Uterus (tissue), 4 donors: ENCODE results near the gene EEFSEC. TPM values are rescaled to one million over a fixed set of nuclear protein-coding genes. Genes with fewer than 3 reads are reported as not detected.

Source experiments
- DNase-seq, 2 donors: peaks; one replicate each; pipeline ENCODE4 v3.0.0-alpha.2; 2019 to 2020
- H3K27ac ChIP-seq, 2 donors: fragments of 200-600 bp; sonication (generic); 1 replicate in 1 of 2; 2 replicates in 1 of 2; pipeline ENCODE4 v1.5.1; 2016 to 2018
- H3K27me3 ChIP-seq, 2 donors: fragments of 200-600 bp; sonication (generic); one replicate each; pipeline ENCODE4 v1.5.1; 2018 to 2019; ENCODE audit warnings: control low read depth in 1 of 2
- H3K36me3 ChIP-seq, 2 donors: fragments of 200-600 bp; sonication (generic); one replicate each; pipeline ENCODE4 v1.5.1; 2019; ENCODE audit warnings: control low read depth in 1 of 2
- H3K4me1 ChIP-seq, 2 donors: fragments of 200-600 bp; sonication (generic); one replicate each; pipeline ENCODE4 v1.5.1; 2018 to 2019; ENCODE audit warnings: control low read depth in 1 of 2
- H3K4me3 ChIP-seq, 2 donors: fragments of 200-600 bp; sonication (generic); 1 replicate in 1 of 2; 2 replicates in 1 of 2; pipeline ENCODE4 v1.5.1; 2018 to 2019; ENCODE audit warnings: mild to moderate bottlenecking in 1 of 2
- H3K9me3 ChIP-seq, 2 donors: fragments of 200-600 bp; sonication (generic); one replicate each; pipeline ENCODE4 v1.5.1; 2019; ENCODE audit warnings: control low read depth in 1 of 2
- POLR2A ChIP-seq, 2 donors: fragments of 450-650 bp; IDR thresholded peaks; one replicate each; pipeline ENCODE4 v1.6.1; 2016; ENCODE audit warnings: antibody characterized with exemption in 2 of 2, mild to moderate bottlenecking in 1 of 2, moderate library complexity in 1 of 2
- intact Hi-C: fragments of 100-400 bp; cut with DNase I; formaldehyde crosslinking; loops from one replicate; pipeline ENCODE4 v1.15.1; 2023; ENCODE audit warnings: low total_unique reads
- total RNA-seq, 4 donors: library from RNA; depleted of rRNA in 3 of 4; stranded (reverse); fragments of >200 nt in 3 of 4; gene quantifications; one replicate each; pipeline versions ENCODE4 v1.1.0 to v1.2.4, GENCODE V29; 2014 to 2023
- TF ChIP-seq, protein P1 (sequence below), 4 experiments: fragments of 200-600 bp in 2 of 4; fragments of 450-650 bp in 2 of 4; sonication (generic) in 2 of 4; IDR thresholded peaks; one replicate each; pipeline ENCODE4 v1.5.1; 2016 to 2019; ENCODE audit warnings: antibody characterized with exemption in 4 of 4, mild to moderate bottlenecking in 2 of 4, moderate library complexity in 1 of 4
- donor health status: DM: yes; HTN: yes; CAD: no.

Gene EEFSEC
- total RNA-seq, 4 donors from 2014 or later: 2.9 to 20.0 (median 12.5) TPM

- Histone ChIP-seq H3K36me3 (no peaks in the 10 kb centered on the region), H3K4me1 (peaks cover 0 to 7% of the 10 kb centered on the region in 2 donors), H3K9me3 (no peaks in the 10 kb centered on the region), H3K4me3 (no peak overlapping the region), H3K27me3 (no peaks in the 10 kb centered on the region), H3K27ac (no peak overlapping the region)
- intact Hi-C loops: no loop called here
- DNase-seq: no peak
- no peak for TF ChIP-seq POLR2A (IDR thresholded peaks at IDR 0.05)
- TF ChIP-seq, protein P1, sequence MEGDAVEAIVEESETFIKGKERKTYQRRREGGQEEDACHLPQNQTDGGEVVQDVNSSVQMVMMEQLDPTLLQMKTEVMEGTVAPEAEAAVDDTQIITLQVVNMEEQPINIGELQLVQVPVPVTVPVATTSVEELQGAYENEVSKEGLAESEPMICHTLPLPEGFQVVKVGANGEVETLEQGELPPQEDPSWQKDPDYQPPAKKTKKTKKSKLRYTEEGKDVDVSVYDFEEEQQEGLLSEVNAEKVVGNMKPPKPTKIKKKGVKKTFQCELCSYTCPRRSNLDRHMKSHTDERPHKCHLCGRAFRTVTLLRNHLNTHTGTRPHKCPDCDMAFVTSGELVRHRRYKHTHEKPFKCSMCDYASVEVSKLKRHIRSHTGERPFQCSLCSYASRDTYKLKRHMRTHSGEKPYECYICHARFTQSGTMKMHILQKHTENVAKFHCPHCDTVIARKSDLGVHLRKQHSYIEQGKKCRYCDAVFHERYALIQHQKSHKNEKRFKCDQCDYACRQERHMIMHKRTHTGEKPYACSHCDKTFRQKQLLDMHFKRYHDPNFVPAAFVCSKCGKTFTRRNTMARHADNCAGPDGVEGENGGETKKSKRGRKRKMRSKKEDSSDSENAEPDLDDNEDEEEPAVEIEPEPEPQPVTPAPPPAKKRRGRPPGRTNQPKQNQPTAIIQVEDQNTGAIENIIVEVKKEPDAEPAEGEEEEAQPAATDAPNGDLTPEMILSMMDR (IDR thresholded peaks at IDR 0.05): no peak
Measured at GRCh38 chr3:128190501-128190900, 37.2 kb downstream of the EEFSEC start.

DNA sequence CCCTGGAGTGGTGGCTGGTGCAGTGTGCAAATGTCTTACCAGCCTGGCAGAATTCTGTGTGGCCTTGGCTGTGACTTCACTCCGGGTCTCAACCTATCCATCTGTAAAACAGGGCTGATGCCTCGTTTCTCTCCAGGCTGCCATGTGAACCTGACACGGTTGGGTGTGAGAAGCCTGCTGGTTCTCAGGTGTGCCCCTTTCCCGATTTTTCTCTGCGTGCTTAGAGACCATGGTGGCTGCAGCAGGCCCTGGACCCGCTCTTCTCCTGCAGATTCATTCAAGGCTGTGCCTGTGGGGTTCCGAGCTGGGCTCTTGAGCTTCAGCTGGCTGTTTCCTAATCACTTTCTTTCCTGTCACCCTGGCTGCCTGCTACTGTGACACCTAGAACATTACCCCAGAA lies 38.9 kb downstream of the EEFSEC start:
- H3K4me1 ChIP-seq: peaks cover 0 to 7% of the 10 kb centered on the region in 2 donors
- H3K27me3 ChIP-seq: no peaks in the 10 kb centered on the region
- DNase-seq: no peak
- TF ChIP-seq, protein P1 (IDR thresholded peaks at IDR 0.05): no peak
- TF ChIP-seq POLR2A (IDR thresholded peaks at IDR 0.05): no peak
- intact Hi-C loops: no loop called here
- no peaks in the 10 kb centered on the region for H3K9me3 ChIP-seq
- H3K36me3 ChIP-seq: no peaks in the 10 kb centered on the region
- H3K4me3 ChIP-seq: no peak overlapping the region
- no peak overlapping the region for H3K27ac ChIP-seq

DNA sequence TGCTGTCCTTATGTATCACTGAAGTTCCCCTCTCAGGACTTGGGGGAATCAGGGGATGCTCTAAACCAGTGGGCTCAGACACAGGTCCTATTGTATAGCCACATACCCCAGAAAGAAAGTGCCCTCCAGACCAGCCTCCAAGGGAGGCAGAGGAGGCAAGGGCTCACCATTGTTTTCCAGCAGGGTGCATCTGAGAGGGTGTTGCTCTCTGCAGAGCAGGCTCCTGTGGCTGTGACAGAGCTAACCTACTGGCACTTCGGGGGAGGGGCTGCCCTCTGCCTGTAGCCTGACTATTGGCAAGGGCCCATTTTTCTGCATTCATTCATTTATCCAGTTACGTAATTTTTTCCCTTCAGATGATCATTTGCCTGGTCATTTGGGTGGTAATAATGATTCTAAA lies 39.9 kb downstream of the EEFSEC start:
- intact Hi-C loops: no loop called here
- TF ChIP-seq, protein P1 (IDR thresholded peaks at IDR 0.05): no peak
- TF ChIP-seq POLR2A (IDR thresholded peaks at IDR 0.05): no peak
- Histone ChIP-seq H3K9me3 (no peaks in the 10 kb centered on the region), H3K4me3 (no peak overlapping the region), H3K27me3 (no peaks in the 10 kb centered on the region), H3K27ac (no peak overlapping the region), H3K36me3 (no peaks in the 10 kb centered on the region), H3K4me1 (peaks cover 0 to 7% of the 10 kb centered on the region in 2 donors)
- DNase-seq: no peak

- H3K4me3 ChIP-seq: no peak overlapping the region
- H3K9me3 ChIP-seq: no peaks in the 10 kb centered on the region
- TF ChIP-seq, protein P1 (IDR thresholded peaks at IDR 0.05): no peak
- TF ChIP-seq POLR2A (IDR thresholded peaks at IDR 0.05): no peak
- peaks cover 0 to 7% of the 10 kb centered on the region in 2 donors for H3K4me1 ChIP-seq
- H3K27ac ChIP-seq: peak overlapping the region; percentile 32 to 46
- intact Hi-C loops: no loop called here
- DNase-seq: peak in 1 of 2 donors; percentile 54
- no peaks in the 10 kb centered on the region for H3K36me3 ChIP-seq
- H3K27me3 ChIP-seq: no peaks in the 10 kb centered on the region
Measured at GRCh38 chr3:128194843-128195242, 41.6 kb downstream of the EEFSEC start.

DNA sequence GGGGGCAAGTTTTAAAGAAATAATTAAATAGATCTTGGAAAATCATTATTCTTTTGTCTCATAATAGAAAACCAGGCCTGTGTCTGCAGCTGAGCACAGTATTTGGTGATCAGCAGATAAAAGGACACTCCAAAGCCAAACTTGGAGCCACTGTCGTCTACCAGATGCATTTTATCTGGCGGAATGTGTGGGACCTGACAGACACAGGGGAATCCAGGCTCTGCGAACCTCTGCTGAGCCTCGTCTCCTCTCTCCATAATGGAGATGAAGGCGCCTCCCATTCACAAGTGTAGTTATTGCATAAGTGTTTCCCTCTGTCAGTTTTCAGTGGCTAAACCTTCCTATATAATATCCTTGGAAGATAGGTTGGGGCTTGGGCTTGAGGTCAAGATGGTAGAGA lies 42.1 kb downstream of the EEFSEC start:
- intact Hi-C loops: no loop called here
- H3K27ac ChIP-seq: peak overlapping the region; percentile 32 to 46

DNA sequence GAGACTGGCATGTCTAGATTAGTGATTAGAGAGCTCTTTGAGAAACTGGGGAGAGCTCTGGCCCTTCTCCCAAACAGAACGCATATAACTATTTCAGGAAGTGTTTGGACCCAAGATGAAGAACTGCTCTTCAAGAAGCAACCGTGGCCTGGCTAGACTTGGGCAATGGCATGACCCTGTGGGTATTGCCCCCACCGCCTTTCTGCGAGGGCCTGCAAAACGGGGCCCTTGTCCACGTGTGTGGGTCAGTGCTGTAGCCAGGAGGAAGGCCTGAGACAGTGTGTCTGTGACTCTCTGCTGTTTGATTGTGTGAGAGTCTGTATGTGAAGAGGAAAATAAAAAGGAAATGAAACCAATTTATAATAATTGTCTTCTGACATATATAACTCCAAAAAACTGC lies 42.5 kb downstream of the EEFSEC start:
- intact Hi-C loops: no loop called here
- DNase-seq: no peak
- TF ChIP-seq POLR2A (IDR thresholded peaks at IDR 0.05): no peak
- TF ChIP-seq, protein P1 (IDR thresholded peaks at IDR 0.05): no peak
- peak overlapping the region; percentile 32 to 46 for H3K27ac ChIP-seq
- H3K27me3 ChIP-seq: no peaks in the 10 kb centered on the region
- no peak overlapping the region for H3K4me3 ChIP-seq
- H3K4me1 ChIP-seq: peaks cover 0 to 7% of the 10 kb centered on the region in 2 donors
- no peaks in the 10 kb centered on the region for H3K36me3 ChIP-seq
- H3K9me3 ChIP-seq: no peaks in the 10 kb centered on the region

More for the DNA sequence above, 42.1 kb downstream of the EEFSEC start:
- TF ChIP-seq POLR2A (IDR thresholded peaks at IDR 0.05): no peak
- no peak for DNase-seq
- no peaks in the 10 kb centered on the region for H3K36me3 ChIP-seq
- no peak overlapping the region for H3K4me3 ChIP-seq
- H3K27me3 ChIP-seq: no peaks in the 10 kb centered on the region
- H3K9me3 ChIP-seq: no peaks in the 10 kb centered on the region
- H3K4me1 ChIP-seq: peaks cover 0 to 7% of the 10 kb centered on the region in 2 donors
